HepG2 (cell line): ENCODE data around the gene POLR2H. TPM values are rescaled to one million over a fixed set of nuclear protein-coding genes. Genes with fewer than 3 reads are reported as not detected.

Experiments
- ASH2L ChIP-seq: fragments of 300-600, 200-600 bp; sonication (generic); IDR thresholded peaks from 2 replicates; pipeline ENCODE4 v1.7.0; 2017; ENCODE audit warnings: low read depth, mild to moderate bottlenecking, moderate library complexity, mixed read lengths, low read length; ENCODE audit not compliant: insufficient read length
- ATF7 ChIP-seq, 2 experiments: fragments of 450-650 bp in 1 of 2; sonication (generic) in 1 of 2; formaldehyde crosslinking in 1 of 2; IDR thresholded peaks; 2 replicates each; pipeline versions ENCODE4 v1.4.0 to v1.6.1; 2016 to 2020; ENCODE audit warnings: antibody characterized with exemption in 1 of 2, mild to moderate bottlenecking in 1 of 2, missing genetic modification reagents in 1 of 2
- CENPBD1 ChIP-seq: sonication (generic); formaldehyde crosslinking; IDR thresholded peaks from 2 replicates; pipeline ENCODE4 v1.8.0; 2022; ENCODE audit warnings: missing genetic modification reagents, low read depth, mild to moderate bottlenecking, borderline replicate concordance
- CHCHD3 ChIP-seq: sonication (generic); formaldehyde crosslinking; IDR thresholded peaks from 2 replicates; pipeline ENCODE4 v1.8.0; 2022; ENCODE audit warnings: mild to moderate bottlenecking, missing genetic modification reagents, moderate library complexity
- HOXA7 ChIP-seq: sonication (generic); formaldehyde crosslinking; IDR thresholded peaks from 2 replicates; pipeline ENCODE4 v1.8.1; 2022; ENCODE audit warnings: mild to moderate bottlenecking, missing genetic modification reagents, moderate library complexity
- NFKBIZ ChIP-seq: IDR thresholded peaks from 2 replicates; pipeline ENCODE4 v1.6.1; 2018; ENCODE audit warnings: missing genetic modification reagents, missing compliant biosample characterization
- PATZ1 ChIP-seq: sonication (generic); formaldehyde crosslinking; IDR thresholded peaks from 2 replicates; pipeline ENCODE4 v1.4.0; 2020; ENCODE audit warnings: missing genetic modification reagents
- PHF20 ChIP-seq: sonication (generic); formaldehyde crosslinking; IDR thresholded peaks from 2 replicates; pipeline ENCODE4 v1.5.0; 2020; ENCODE audit warnings: mild to moderate bottlenecking, missing genetic modification reagents
- PHF8 ChIP-seq: sonication (generic); formaldehyde crosslinking; IDR thresholded peaks from 2 replicates; pipeline ENCODE4 v1.5.0; 2020; ENCODE audit warnings: missing genetic modification reagents
- PLRG1 ChIP-seq: fragments of 450-650 bp; conservative IDR thresholded peaks from 2 replicates; pipeline ENCODE4 v1.6.1; 2016
- RFXAP ChIP-seq: sonication (generic); formaldehyde crosslinking; IDR thresholded peaks from 2 replicates; pipeline ENCODE4 v1.4.0; 2020; ENCODE audit warnings: missing genetic modification reagents, borderline replicate concordance
- RXRB ChIP-seq: IDR thresholded peaks from 2 replicates; pipeline ENCODE4 v1.6.1; 2016; ENCODE audit warnings: borderline replicate concordance, missing genetic modification reagents, missing compliant biosample characterization
- SALL1 ChIP-seq: sonication (generic); formaldehyde crosslinking; IDR thresholded peaks from 2 replicates; pipeline ENCODE4 v1.8.0; 2022; ENCODE audit warnings: mild to moderate bottlenecking, missing genetic modification reagents
- SMYD3 ChIP-seq: sonication (generic); formaldehyde crosslinking; IDR thresholded peaks from 2 replicates; pipeline ENCODE4 v1.8.1; 2023; ENCODE audit warnings: mild to moderate bottlenecking, missing genetic modification reagents
- TMF1 ChIP-seq: sonication (generic); formaldehyde crosslinking; IDR thresholded peaks from 2 replicates; pipeline ENCODE4 v1.8.1; 2022; ENCODE audit warnings: low read depth, missing genetic modification reagents
- ZBTB2 ChIP-seq: sonication (generic); formaldehyde crosslinking; IDR thresholded peaks from 2 replicates; pipeline ENCODE4 v1.8.0; 2022; ENCODE audit warnings: low read depth, missing genetic modification reagents
- ZNF263 ChIP-seq: sonication (generic); formaldehyde crosslinking; IDR thresholded peaks from 2 replicates; pipeline ENCODE4 v1.4.0; 2020; ENCODE audit warnings: missing genetic modification reagents
- ZNF280B ChIP-seq: sonication (generic); formaldehyde crosslinking; IDR thresholded peaks from 2 replicates; pipeline ENCODE4 v1.5.0; 2020; ENCODE audit warnings: missing genetic modification reagents, mild to moderate bottlenecking, borderline replicate concordance
- ZNF557 ChIP-seq: sonication (generic); formaldehyde crosslinking; IDR thresholded peaks from 2 replicates; pipeline ENCODE4 v1.4.0; 2020; ENCODE audit warnings: missing genetic modification reagents
- ZNF558 ChIP-seq: sonication (generic); formaldehyde crosslinking; IDR thresholded peaks from 2 replicates; pipeline ENCODE4 v1.9.0; 2022; ENCODE audit warnings: mild to moderate bottlenecking, missing genetic modification reagents, borderline replicate concordance
- ZNF567 ChIP-seq: sonication (generic); formaldehyde crosslinking; IDR thresholded peaks from 2 replicates; pipeline ENCODE4 v1.8.1; 2023; ENCODE audit warnings: mild to moderate bottlenecking, missing genetic modification reagents, borderline replicate concordance
- ZNF576 ChIP-seq: sonication (generic); formaldehyde crosslinking; IDR thresholded peaks from 2 replicates; pipeline ENCODE4 v1.4.0; 2020; ENCODE audit warnings: mild to moderate bottlenecking, missing genetic modification reagents
- ZNF710 ChIP-seq: sonication (generic); formaldehyde crosslinking; IDR thresholded peaks from 2 replicates; pipeline ENCODE4 v1.5.0; 2020; ENCODE audit warnings: mild to moderate bottlenecking, missing genetic modification reagents, borderline replicate concordance
- polyA plus RNA-seq, 8 experiments: library from polyadenylated mRNA; depleted of rRNA in 3 of 8; stranded (reverse) in 7 of 8; unstranded in 1 of 8; fragments of >200 nt; fragmentation: Illumina TruSeq in 4 of 8; extraction: Trizol in 4 of 8; gene quantifications; 2 replicates each; pipeline versions ENCODE4 v1.2.1 to v1.2.3, GENCODE V29; 2011 to 2016; ENCODE audit warnings: low read depth in 4 of 8, missing spikeins in 1 of 8, mixed read lengths in 1 of 8; ENCODE audit not compliant: insufficient read depth in 1 of 8
- total RNA-seq, 5 experiments: library from RNA; depleted of rRNA; stranded (reverse); fragments of >200 nt; fragmentation: Illumina TruSeq; extraction: Trizol; gene quantifications; 2 replicates each; pipeline ENCODE4 v1.2.3, GENCODE V29; 2016; ENCODE audit warnings: low read depth in 1 of 5

Gene POLR2H
- total and polyA plus RNA-seq, 2 of the 13 experiments (the other 11 are each of a cell fraction or from before 2014, with no cell fraction given) = 118 to 194 TPM

- TF ChIP-seq NFKBIZ (CRISPR knock-in tag) = no peak
- peak; percentile 75; the same call in 1 of the 2 replicates for TF ChIP-seq ZNF558 (CRISPR knock-in tag)
- peak; percentile 72; the same call in 1 of the 2 replicates for TF ChIP-seq RFXAP (CRISPR knock-in tag)
- no peak for TF ChIP-seq HOXA7 (CRISPR knock-in tag)
- TF ChIP-seq ZNF263 (CRISPR knock-in tag) = peak; percentile 45; the same call in 1 of the 2 replicates
- no peak for TF ChIP-seq ZNF557
- no peak for TF ChIP-seq CENPBD1
- no peak for TF ChIP-seq ASH2L
- TF ChIP-seq RXRB (CRISPR knock-in tag) = no peak
- TF ChIP-seq PLRG1 = no peak
- TF ChIP-seq SMYD3 (CRISPR knock-in tag) = no peak
- TF ChIP-seq ZBTB2 (CRISPR knock-in tag) = peak; percentile 64; the same call in 1 of the 2 replicates
- no peak for TF ChIP-seq ZNF710 (CRISPR knock-in tag)
- TF ChIP-seq ATF7 (IDR thresholded peaks at IDR 0.05) = no peak
- no peak for TF ChIP-seq ATF7 (CRISPR knock-in tag; IDR thresholded peaks at IDR 0.05)
- TF ChIP-seq PATZ1 (CRISPR knock-in tag) = no peak
- TF ChIP-seq TMF1 = peak; percentile 48
- peak; percentile 15 for TF ChIP-seq SALL1 (CRISPR knock-in tag)
- peak; percentile 55; the same call in 1 of the 2 replicates for TF ChIP-seq PHF8 (CRISPR knock-in tag)
- TF ChIP-seq ZNF567 = 0 out of 2 replicates have a peak, but pooled peaks have one; percentile 71
- no peak for TF ChIP-seq ZNF280B
- TF ChIP-seq CHCHD3 = no peak
- TF ChIP-seq PHF20 (CRISPR knock-in tag) = no peak
- TF ChIP-seq ZNF576 (CRISPR knock-in tag) = no peak
Observed at GRCh38 chr3:184361532-184361931, at the start of gene POLR2H, which contains the start of gene CLCN2 (continued).
